ENCODE data around the gene ACE2. TPM values are rescaled to one million over a fixed set of nuclear protein-coding genes. Genes with fewer than 3 reads are reported as not detected.
"Not testable (repeated sequence)": the region's sequence is repeated elsewhere in the genome, so short reads cannot be mapped to it uniquely, and the experiment has no call there.

ACE2 gene
- not detected in 2 replicates for total RNA-seq

GRCh38 chrX:15600745-15601144, at the start of gene ACE2:
Gene ACE2 (minus strand): TSS chrX:15600960. CDS start chrX:15600911, 49 bp downstream.
- DNase-seq (ENCODE audit: low read depth): no peak
- no peak for TF ChIP-seq CTCF (IDR thresholded peaks at IDR 0.05; ENCODE audit: insufficient read depth, low read depth, low read length)
- H3K4me3 ChIP-seq (ENCODE audit: low read depth, low read length): no peak within 1 kb of the TSS

GRCh38 chrX:15647510-15647909, 46.8 kb upstream of the ACE2 start:
- not testable (repeated sequence) for H3K4me3 ChIP-seq (ENCODE audit: low read depth, low read length); DNase-seq (ENCODE audit: low read depth)

GRCh38 chrX:15646543-15646942, 45.8 kb upstream of the ACE2 start:
- DNase-seq (ENCODE audit: low read depth): no peak
- H3K4me3 ChIP-seq (ENCODE audit: low read depth, low read length): no peak overlapping the region
- no peak for TF ChIP-seq CTCF (IDR thresholded peaks at IDR 0.05; ENCODE audit: insufficient read depth, low read depth, low read length)

- TF ChIP-seq CTCF (IDR thresholded peaks at IDR 0.05; ENCODE audit: insufficient read depth, low read depth, low read length): no peak
- DNase-seq (ENCODE audit: low read depth): no peak
- H3K4me3 ChIP-seq (ENCODE audit: low read depth, low read length): no peak overlapping the region
Observed at GRCh38 chrX:15646031-15646430, 45.3 kb upstream of the ACE2 start.

- no peak overlapping the region for H3K4me3 ChIP-seq (ENCODE audit: low read depth, low read length)
- no peak for TF ChIP-seq CTCF (IDR thresholded peaks at IDR 0.05; ENCODE audit: insufficient read depth, low read depth, low read length)
- DNase-seq (ENCODE audit: low read depth): no peak
Observed at GRCh38 chrX:15645266-15645665, 44.5 kb upstream of the ACE2 start.

- no peak overlapping the region for H3K4me3 ChIP-seq (ENCODE audit: low read depth, low read length)
- no peak for DNase-seq (ENCODE audit: low read depth)
- no peak for TF ChIP-seq CTCF (IDR thresholded peaks at IDR 0.05; ENCODE audit: insufficient read depth, low read depth, low read length)
Observed at GRCh38 chrX:15644560-15644872, 43.8 kb upstream of the ACE2 start.

- H3K4me3 ChIP-seq (ENCODE audit: low read depth, low read length): no peak overlapping the region
- TF ChIP-seq CTCF (IDR thresholded peaks at IDR 0.05; ENCODE audit: insufficient read depth, low read depth, low read length): no peak
Observed at GRCh38 chrX:15643786-15644559, 43.2 kb upstream of the ACE2 start.

More at GRCh38 chrX:15643786-15644559, 43.2 kb upstream of the ACE2 start:
- DNase-seq (ENCODE audit: low read depth): no peak
